DMS153 treated with DMSO at 0.1 percent for 48 hours (cell line): Measurements from ENCODE around the gene CDHR1.
"Not testable (repeated sequence)": the region's sequence is repeated elsewhere in the genome, so short reads cannot be mapped to it uniquely, and the experiment has no call there.

Source experiments
- DNase-seq: peaks from one replicate; lab custom pipeline; 2025; ENCODE audit not compliant: unreplicated experiment; lab: John Stamatoyannopoulos, UW

The CDHR1 gene

DNA sequence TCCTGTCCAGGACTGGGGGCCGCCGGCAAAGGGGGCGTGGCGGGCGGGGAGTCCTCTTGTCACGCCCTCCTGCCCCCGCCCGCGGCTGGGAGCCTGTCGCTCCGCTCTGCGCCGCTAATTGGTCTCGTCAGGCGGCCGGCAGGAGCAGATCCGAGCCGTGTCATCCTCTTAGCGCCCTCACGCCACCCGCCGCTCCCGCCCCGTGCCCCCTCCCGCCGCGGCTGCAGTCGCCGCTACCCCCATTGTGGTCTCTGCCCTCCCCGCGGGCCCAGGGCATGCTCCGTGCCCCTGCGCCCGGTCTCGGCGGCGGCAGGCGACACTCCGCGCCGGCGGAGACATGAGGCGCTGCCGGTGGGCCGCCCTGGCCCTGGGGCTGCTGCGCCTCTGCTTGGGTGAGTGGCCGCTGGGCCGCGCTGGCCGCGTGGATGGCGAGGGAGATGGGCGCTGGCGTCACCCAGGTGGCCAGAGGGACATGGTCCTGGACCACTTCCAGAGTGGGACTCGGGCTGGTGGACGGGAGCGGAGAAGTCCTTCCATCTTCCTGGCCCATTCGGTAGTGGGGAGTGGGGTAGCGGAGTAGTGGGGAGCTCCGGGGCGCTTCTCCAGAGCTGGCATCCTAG is at the start of gene CDHR1:
Gene CDHR1, plus strand, starts transcription at position 114 of the 620 bp plus-strand sequence. Its CDS starts 224 bp downstream, at position 338.
- DNase-seq = no peak

DNA sequence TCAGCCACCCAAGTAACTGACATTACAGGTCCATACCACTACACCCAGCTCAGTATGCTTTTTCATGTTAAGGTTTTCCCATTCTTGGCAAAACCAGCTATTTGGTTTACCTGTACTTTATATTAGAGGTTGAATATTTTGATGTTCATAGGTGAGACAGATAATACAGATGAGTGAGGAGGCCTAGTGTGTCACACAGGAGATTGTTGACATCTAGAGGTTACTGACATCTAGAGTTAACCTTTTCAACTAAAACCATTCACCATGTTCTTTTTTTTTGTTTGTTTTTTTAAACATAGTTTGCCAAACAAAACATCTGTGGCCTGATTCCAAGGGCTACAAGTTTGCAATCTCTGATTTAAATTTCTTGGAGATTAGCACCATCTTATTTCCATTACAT is 47.0 kb upstream of the CDHR1 start:
- DNase-seq = no peak

DNA sequence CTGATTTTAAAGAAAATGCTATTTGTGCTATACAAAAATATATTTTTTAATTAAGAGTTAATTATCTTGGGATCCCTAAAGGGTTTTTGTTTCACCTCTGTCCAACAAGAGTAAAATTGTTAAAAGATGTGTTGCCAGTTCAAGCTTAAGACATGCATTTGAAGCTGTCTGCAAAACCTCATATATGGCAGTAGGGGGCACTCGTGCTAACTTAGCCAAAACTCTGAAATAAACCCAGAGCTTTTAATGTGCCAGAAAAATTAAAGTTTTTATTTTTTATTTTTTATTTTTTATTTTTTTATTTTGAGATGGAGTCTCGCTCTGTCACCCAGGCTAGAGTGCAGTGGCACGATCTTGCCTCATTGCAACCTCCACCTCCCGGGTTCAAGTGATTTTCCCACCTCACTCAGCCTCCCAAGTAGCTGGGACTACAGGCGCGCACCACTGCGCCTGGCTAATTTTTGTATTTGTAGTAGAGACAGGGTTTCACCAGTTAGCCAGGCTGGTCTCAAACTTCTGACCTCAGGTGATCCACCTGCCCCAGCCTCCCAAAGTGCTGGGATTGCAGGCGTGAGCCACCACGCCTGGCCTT is 46.2 kb upstream of the CDHR1 start:
- peak; percentile 22 for DNase-seq

DNA sequence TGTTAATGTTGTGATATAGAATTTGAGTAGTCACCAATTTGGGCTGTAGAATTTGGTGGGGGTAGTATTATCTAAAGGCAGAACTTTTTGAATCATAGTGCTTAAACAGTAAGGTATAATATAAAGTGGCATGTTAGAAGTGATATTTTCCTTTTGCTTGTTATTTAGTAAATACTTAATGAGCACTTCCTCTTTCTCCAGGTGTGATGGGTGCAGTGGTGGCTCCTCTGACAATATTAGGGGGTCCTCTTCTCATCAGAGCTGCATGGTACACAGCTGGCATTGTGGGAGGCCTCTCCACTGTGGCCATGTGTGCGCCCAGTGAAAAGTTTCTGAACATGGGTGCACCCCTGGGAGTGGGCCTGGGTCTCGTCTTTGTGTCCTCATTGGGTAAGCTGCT is 44.5 kb upstream of the CDHR1 start:
- DNase-seq = no peak

DNA sequence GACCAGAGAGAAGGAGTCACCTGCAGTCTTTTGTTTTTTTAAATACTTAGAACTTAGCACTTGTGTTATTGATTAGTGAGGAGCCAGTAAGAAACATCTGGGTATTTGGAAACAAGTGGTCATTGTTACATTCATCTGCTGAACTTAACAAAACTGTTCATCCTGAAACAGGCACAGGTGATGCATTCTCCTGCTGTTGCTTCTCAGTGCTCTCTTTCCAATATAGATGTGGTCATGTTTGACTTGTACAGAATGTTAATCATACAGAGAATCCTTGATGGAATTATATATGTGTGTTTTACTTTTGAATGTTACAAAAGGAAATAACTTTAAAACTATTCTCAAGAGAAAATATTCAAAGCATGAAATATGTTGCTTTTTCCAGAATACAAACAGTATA is 41.6 kb upstream of the CDHR1 start:
- DNase-seq = no peak

DNA sequence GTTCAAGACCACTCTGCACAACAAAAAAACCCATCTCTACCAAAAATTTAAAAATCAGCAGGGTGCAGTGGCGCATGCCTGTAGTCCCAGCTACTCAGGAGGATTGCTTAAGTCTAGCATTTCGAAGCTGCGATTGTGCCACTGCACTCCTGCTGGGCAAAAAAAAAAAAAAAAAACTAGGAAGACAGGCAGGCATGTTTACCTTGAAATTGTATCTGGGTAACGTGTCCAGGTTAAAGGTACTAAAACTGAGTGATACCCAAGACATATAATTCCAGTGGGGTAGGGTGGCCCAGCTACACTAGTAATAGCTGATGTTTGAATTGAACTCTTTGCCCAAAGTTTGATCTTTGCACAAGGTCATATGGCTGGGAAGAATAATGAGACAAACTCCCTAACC is 38.8 kb upstream of the CDHR1 start:
- no peak for DNase-seq

DNA sequence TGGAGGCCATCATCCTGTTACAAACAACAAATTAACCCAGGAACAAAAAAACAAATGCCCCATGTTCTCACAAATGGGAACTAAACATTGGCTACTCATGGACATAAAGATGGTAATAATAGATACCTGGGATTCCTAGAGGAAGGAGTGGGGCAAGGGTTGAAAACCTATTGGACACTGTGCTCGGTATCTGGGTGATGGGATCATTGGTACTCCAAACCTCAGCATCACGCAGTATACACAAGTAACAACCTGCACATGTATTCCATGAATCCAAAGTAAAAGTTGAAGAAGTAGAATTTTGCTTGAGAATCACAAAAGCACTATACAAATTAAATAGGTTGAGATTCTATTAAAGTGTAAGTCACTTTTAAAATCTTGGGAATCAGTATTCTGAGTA is 38.3 kb upstream of the CDHR1 start:
- no peak for DNase-seq

DNA sequence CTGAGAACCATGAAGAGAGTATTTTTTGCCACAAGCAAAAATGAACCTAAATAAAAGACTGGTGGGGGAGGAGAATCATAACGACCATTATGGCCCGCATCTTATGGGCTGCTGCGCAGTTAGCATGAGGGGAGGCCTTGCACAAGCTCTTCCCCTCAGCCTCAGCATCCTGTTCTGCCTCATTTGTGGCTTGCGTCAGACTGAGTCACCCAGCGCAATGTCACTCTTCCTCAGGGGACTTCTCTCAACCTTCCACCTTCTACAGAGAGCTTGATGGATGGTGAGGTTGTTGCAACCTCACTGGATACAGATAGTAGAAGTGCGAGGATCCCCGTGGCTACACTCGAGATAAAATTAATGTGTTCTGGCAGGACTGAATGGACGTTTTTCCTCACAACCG is 37.6 kb upstream of the CDHR1 start:
- no peak for DNase-seq

DNA sequence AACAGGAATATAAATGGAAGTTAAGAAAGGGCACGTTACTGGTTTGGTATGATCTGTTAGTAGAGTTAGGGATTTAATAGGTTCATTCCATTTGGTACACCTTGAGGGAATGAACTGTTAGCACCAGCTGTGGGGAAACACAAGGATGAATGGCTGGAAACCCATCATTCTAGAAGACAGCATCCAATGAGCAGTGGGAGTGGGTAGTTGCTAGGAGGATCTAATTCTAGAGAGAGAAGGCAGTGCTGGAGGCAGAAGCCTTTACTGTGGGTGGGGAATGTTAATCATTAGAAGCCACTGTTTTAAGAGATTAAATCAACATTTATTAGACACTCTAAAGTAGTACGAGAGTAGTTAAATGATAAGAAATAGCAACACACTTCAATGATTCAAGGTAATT is 36.3 kb upstream of the CDHR1 start:
- no peak for DNase-seq

DNA sequence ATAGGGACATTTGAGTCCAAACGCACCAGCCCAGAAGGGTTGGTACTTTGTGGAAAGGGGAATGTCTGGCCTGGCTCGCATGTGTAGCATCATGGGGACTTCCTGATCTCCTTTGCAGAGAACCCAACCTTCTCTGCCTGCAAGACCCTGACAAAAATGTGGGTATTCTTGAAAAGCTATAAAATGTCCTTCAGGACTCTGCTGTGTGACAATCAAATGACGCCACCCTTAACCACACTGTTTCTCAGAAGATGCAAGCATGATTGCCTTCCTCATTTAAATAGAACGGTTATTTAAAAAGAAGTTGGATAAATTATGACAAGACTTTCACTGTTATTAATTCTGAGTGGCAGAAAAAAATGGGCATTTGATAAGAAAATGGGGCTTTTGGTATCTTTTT is 35.8 kb upstream of the CDHR1 start:
- DNase-seq = no peak

DNA sequence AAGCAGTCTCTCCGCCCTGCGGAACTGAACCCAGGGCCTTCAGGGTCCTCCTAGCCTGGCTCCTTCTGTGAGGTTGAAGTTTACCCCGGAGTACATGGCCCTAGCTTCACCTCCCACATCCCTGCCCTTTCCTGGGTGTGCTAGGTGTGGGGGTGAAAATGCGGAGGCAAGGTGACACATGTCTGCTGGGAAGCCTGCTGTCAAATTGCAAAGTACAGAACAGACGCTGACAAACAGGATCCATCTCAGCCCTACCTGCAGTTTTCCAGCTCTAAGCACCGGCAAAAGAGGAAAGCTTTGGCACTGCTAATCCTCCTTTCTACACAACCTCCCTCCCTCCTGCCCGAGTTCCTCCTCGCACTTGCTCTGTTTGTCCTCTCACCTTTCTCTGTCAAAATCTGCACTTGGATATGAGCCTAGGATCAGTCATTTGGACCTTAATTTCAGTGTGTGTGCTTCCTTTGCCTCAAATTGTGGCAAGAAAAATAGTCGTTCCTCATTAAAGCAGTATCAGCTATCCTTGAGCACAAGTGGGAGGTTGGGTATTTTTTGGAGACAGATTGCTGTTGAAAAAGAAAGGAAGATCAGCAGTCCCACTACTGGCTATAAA is 35.2 kb upstream of the CDHR1 start:
- DNase-seq = no peak

DNA sequence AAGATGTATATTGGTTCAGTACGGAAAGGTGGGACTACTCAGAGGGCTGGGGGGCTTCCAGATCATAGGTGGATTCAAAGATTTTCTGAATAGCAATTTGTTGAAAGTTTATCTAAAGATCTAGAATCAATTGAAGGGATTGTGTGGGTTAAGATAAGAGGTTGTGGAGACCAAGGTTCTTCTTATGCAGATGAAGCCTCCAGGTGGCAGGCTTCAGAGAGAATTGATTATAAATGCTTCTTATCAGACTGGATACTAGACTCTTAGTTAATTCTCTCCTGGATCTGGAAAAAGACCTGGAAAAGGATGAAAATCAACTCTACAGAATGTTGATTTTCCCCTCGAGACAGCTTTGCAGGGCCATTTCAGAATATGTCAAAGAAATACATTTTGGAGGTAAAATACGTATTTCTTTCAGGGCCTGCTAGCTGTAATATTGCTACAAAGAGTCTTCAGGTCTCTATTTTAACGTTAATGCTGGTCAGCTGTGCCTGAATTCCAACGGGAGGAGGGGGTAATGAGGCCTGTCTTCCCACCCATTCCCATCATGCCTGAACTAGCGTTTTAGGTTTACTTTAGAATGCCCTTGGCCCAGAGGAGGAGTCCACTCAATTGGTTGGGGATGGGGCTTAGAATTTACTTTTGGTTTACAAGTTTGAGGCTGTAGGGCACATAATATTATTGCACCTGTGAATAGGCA is 33.5 kb upstream of the CDHR1 start:
- no peak for DNase-seq

DNA sequence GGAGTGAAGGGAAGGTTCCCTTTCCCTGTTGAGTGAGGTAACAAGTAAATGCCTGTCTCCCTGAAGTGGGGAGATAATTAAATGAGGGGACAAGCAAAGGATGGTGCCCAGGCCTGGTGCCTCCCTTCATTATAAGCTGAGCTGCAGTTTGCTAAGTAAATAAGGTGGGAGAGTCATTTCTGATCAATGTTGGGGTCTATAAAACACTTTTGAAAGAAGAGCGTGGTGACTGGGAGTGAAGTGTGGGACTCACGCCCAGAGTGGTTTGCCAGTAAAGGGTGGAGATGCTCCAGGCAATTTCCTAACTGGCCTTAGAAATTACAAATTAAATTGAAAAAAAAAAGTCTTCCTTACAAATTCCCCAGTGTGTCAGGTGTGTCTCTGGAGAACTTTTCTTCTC is 30.3 kb upstream of the CDHR1 start:
- no peak for DNase-seq

DNA sequence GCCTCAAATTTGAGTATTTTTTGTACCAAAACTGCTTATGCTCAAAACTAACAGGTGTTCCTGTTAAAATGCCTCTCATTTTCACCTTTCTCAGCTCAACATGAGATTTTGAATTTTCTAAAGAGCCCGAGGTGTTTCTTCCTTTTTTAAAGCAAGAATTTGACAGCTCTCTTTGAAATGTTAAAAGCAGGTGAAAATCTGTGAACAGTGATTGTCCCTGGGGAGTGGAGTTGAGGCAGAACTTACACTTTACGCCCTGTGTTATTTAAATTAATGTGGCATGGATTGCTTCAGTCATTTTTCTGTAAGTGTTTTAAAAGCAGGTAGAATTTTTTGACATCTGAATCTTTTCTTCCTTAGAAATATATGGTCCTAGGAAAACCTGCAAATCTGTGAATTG is 29.9 kb upstream of the CDHR1 start:
- no peak for DNase-seq

DNA sequence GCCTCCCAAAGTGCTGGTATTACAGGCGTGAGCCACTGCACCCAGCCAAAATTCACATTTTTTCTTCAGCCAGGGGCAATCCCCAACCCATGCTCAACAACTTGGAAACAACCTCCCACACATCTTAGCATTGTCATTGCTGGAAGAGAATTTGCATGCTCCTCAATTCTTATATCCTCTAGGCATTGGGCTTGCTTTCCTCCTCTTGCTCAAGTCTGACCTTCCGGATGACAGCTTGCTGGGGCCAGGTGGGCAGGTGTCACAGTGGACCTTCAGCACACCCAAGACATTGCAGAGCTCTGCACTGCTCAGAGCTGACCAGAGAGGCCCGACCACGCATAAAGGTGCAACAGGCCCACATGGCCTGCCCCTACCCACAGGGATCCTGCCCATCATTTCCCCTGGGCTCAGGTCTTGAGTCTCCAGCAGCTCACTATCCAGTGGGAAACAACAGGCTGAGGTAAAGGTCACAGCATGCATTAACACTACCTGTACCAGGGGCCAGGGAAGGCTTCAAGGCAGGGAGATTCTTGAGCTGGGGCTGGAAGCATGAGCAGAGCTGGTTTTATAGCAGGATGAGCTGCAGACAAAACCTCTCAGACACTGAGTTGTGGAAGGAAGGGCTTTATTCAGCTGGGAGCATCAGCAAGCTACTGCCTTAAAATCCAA is 27.6 kb upstream of the CDHR1 start:
- no peak for DNase-seq

DNA sequence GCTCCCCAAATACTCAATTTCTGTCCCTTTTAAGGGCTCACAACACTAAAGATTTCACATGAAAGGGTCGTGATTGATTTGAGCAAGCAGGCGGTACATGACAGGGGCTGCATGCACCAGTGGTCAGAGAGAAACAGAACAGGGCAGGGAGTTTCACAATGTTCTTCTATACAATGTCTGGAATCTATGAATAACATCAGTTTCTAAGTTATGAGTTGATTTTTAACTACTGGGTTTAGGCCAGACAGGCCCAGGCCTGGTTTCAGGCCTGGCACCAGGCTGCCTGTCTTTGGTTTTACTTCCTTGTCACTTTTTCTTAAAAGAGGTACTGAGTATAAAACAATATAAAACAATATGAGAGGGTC is 27.1 kb upstream of the CDHR1 start:
- not testable (repeated sequence) for DNase-seq

DNA sequence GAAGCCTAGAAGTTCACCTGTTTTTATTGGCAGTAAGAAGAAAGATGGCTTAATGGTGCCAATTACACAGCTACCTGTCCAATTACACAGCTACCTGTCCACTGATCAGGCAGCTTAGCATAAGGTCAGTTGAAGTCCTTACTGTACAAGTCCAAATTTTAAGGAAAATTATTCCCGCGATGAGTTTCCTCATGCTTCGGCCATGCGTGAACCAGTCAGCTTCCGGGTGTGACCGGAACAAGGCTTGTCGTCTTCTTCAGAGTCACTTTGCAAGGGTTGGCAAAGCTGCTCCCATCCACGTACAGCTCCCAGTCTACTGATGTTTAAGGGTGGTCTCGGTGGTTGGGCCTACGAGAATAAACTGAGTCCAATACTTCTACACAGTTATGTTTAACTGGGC is 26.0 kb upstream of the CDHR1 start:
- DNase-seq = not testable (repeated sequence)

DNA sequence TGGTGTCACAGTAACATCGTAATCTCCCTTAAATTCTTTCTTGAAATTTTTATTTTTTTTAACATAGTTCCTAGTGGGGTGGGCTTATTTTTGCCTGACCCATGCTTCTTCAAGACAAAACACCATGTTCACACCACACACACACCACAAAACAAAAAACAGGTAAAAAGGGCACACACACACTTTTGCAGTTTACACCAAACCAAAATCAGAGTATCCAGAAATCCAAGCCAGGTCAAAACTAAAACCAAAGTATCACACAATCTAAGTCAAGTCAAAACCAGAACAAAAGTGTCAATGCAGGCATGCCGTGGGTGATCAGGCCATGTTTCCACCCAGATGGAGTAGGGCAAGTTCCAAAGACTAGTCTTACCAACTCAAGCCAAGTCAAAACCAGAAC is 23.1 kb upstream of the CDHR1 start:
- DNase-seq = not testable (repeated sequence)

DNA sequence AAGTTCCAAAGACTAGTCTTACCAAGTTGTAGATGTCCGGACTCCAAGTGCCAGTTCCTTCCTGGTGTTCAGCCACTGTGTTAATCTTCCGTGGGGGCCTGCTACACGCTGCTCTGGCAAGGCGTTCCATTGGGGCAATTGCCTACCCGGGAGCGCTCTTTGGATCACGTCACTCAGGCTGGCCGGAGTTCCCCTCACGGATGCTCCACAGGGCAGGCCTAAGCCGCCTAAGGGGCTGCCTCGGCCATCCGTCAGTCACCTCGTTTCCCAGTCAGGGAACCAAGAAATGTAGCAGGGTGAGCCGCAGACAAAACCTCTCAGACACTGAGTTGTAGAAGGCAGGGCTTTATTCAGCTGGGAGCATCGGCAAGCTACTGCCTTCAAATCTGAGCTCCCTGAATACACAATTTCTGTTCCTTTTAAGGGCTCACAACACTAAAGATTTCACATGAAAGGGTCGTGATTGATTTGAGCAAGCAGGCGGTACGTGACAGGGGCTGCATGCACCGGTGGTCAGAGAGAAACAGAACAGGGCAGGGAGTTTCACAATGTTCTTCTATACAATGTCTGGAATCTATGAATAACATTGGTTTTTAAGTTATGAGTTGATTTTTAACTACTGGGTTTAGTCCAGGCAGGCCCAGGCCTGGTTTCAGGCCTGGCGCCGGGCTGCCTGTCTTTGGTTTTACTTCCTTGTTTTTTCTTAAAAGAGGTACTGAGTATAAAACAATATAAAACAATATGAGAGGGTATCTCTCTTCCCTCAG is 22.5 kb upstream of the CDHR1 start:
- not testable (repeated sequence) for DNase-seq

DNA sequence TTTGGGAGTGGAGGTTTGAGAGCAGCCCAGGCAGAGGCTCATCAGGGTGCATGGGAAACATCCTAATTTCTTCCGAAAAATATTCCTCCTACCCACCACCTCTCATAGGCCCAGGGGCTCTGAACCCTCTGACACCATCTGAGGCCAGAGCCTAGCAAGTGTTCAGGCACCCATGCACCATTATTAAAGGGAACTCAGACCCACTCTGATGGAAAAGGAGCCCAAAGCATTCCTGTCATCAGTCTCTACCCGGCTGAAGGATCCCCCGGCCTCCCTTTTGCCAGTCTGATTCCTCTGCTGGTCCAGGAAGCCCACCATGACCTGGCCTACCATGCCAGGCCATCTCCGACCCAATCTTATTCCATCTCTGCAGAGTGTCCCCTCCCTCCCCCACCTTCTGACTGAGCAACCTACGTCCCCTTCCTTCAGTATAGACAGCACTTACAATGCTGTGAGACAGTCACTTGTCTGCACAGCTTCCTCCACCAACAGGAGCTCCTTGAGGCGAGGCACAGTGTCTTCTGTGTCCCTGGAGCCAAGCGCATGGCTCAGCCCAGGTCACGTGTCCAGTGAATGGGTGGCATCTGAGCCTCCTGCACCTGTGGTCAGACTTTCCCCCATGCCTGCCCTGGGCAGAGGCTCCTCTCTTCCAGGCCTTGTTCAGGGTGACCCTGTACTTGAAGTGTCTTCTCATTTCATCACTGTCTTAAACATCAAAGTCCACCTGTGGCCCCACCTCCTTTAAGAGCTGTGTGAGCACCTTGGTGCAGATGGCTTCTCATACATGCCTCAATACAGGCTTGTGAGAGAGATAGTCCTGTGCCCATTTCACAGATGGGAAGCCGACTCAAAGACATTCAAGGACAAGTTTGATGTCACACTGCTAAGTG is 21.6 kb upstream of the CDHR1 start:
- no peak for DNase-seq
